A673 (cell line): ENCODE results near the gene CCDC157.

Experiments used
- EZH2 ChIP-seq: fragments of 200-600 bp; sonication (generic); IDR thresholded peaks from 2 replicates; pipeline ENCODE4 v1.6.1; 2017; ENCODE audit warnings: borderline replicate concordance, low read depth, mild to moderate bottlenecking, mixed read lengths, antibody characterized with exemption, low read length; ENCODE audit not compliant: poor library complexity, severe bottlenecking
- TF ChIP-seq, protein P1 (sequence below): fragments of 300-800, 200-600 bp; sonication (generic); conservative IDR thresholded peaks from 2 replicates; pipeline ENCODE4 v1.5.1; 2017; ENCODE audit warnings: low read depth, mild to moderate bottlenecking, antibody characterized with exemption, low read length, moderate library complexity, mixed read lengths

DNA sequence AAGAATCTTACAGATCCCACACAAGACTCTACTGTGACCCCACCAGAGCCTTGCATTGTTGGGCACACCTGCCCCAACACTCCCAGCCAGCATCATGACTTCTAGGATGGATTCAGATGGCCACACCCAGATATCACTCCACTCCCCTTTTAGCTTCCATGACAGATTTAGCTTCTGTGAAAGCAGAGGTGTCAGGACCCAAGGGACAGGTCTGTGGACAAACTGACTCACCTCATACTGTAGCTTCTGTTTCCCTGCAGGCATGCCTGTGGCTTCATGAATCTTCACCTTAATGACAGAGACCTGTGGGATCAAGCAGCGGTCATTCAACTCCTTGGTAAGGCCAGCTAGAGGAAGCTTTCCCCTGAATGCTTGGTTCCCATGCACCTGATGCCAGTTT lies 21.6 kb upstream of the CCDC157 start:
- TF ChIP-seq, protein P1, sequence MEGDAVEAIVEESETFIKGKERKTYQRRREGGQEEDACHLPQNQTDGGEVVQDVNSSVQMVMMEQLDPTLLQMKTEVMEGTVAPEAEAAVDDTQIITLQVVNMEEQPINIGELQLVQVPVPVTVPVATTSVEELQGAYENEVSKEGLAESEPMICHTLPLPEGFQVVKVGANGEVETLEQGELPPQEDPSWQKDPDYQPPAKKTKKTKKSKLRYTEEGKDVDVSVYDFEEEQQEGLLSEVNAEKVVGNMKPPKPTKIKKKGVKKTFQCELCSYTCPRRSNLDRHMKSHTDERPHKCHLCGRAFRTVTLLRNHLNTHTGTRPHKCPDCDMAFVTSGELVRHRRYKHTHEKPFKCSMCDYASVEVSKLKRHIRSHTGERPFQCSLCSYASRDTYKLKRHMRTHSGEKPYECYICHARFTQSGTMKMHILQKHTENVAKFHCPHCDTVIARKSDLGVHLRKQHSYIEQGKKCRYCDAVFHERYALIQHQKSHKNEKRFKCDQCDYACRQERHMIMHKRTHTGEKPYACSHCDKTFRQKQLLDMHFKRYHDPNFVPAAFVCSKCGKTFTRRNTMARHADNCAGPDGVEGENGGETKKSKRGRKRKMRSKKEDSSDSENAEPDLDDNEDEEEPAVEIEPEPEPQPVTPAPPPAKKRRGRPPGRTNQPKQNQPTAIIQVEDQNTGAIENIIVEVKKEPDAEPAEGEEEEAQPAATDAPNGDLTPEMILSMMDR = no peak
- TF ChIP-seq EZH2 = no peak
